ENCODE results near the gene PIM2.

Gene PIM2

GRCh38 chrX:48905090-48905790 is 13.6 kb downstream of the PIM2 start:
- Histone ChIP-seq H3K9ac (ENCODE audit: low read length) (no peak overlapping the region), H3K27me3 (ENCODE audit: insufficient read depth, low read length, poor library complexity) (no peaks in the 10 kb centered on the region), H3K4me1 (ENCODE audit: control insufficient read depth, low read depth, low read length) (no peaks in the 10 kb centered on the region), H3K27ac (ENCODE audit: low read depth, low read length) (no peak overlapping the region), H3K79me1 (ENCODE audit: low read length) (no peaks in the 10 kb centered on the region), H3K4me2 (ENCODE audit: low read length) (no peak overlapping the region), H3K18ac (ENCODE audit: low read length) (no peak overlapping the region), H3K79me2 (ENCODE audit: control insufficient read depth, insufficient read depth, low read length) (no peaks in the 10 kb centered on the region), H2BK120ac (ENCODE audit: low read depth, low read length) (no peak overlapping the region), H4K5ac (ENCODE audit: low read length) (no peak overlapping the region), H3K36me3 (ENCODE audit: control insufficient read depth, insufficient read depth, low read length) (peaks cover 2% of the 10 kb centered on the region), H3K23ac (ENCODE audit: low read length) (no peak overlapping the region), H2BK5ac (ENCODE audit: low read length) (no peak overlapping the region), H3K4me3 (ENCODE audit: low read length) (no peak overlapping the region), H4K8ac (ENCODE audit: low read depth, low read length) (no peak overlapping the region), H2AK5ac (ENCODE audit: low read length) (no peak overlapping the region), H2BK15ac (replicated peaks; ENCODE audit: low read depth) (no peak overlapping the region), H3K56ac (ENCODE audit: low read length) (no peak overlapping the region), H3K4ac (ENCODE audit: low read depth, low read length) (no peak overlapping the region)
- WGBS (ENCODE audit: extremely low coverage, insufficient coverage, low lambda C conversion rate): no CpG with 5 or more reads among the region's 20 CpGs
- no peak for DNase-seq

GRCh38 chrX:48904626-48905025 is 14.2 kb downstream of the PIM2 start:
- Histone ChIP-seq H3K79me2 (ENCODE audit: control insufficient read depth, insufficient read depth, low read length) (peaks cover under 1% of the 10 kb centered on the region), H3K56ac (ENCODE audit: low read length) (no peak overlapping the region), H2BK120ac (ENCODE audit: low read depth, low read length) (no peak overlapping the region), H3K4me3 (ENCODE audit: low read length) (no peak overlapping the region), H3K27ac (ENCODE audit: low read depth, low read length) (no peak overlapping the region), H4K8ac (ENCODE audit: low read depth, low read length) (no peak overlapping the region), H3K9ac (ENCODE audit: low read length) (no peak overlapping the region), H2BK15ac (replicated peaks; ENCODE audit: low read depth) (no peak overlapping the region), H3K4ac (ENCODE audit: low read depth, low read length) (no peak overlapping the region), H2AK5ac (ENCODE audit: low read length) (no peak overlapping the region), H3K27me3 (ENCODE audit: insufficient read depth, low read length, poor library complexity) (no peaks in the 10 kb centered on the region), H3K18ac (ENCODE audit: low read length) (no peak overlapping the region), H3K36me3 (ENCODE audit: control insufficient read depth, insufficient read depth, low read length) (peaks cover 2% of the 10 kb centered on the region), H2BK5ac (ENCODE audit: low read length) (no peak overlapping the region), H4K5ac (ENCODE audit: low read length) (no peak overlapping the region), H3K23ac (ENCODE audit: low read length) (no peak overlapping the region), H3K79me1 (ENCODE audit: low read length) (no peaks in the 10 kb centered on the region), H3K4me2 (ENCODE audit: low read length) (no peak overlapping the region), H3K4me1 (ENCODE audit: control insufficient read depth, low read depth, low read length) (no peaks in the 10 kb centered on the region)
- DNase-seq: no peak
- no CpG with 5 or more reads among the region's 14 CpGs for WGBS (ENCODE audit: extremely low coverage, insufficient coverage, low lambda C conversion rate)

GRCh38 chrX:48904180-48904579 is 14.6 kb downstream of the PIM2 start:
- H3K79me2 ChIP-seq (ENCODE audit: control insufficient read depth, insufficient read depth, low read length): peaks cover 3% of the 10 kb centered on the region
- H3K27me3 ChIP-seq (ENCODE audit: insufficient read depth, low read length, poor library complexity): no peaks in the 10 kb centered on the region
- H3K4me3 ChIP-seq (ENCODE audit: low read length): no peak overlapping the region
- no peaks in the 10 kb centered on the region for H3K79me1 ChIP-seq (ENCODE audit: low read length)
- H4K5ac ChIP-seq (ENCODE audit: low read length): no peak overlapping the region
- no peak overlapping the region for H3K9ac ChIP-seq (ENCODE audit: low read length)
- no peak overlapping the region for H3K4ac ChIP-seq (ENCODE audit: low read depth, low read length)
- no peak for DNase-seq
- no peak overlapping the region for H3K4me2 ChIP-seq (ENCODE audit: low read length)
- H2AK5ac ChIP-seq (ENCODE audit: low read length): no peak overlapping the region
- H3K27ac ChIP-seq (ENCODE audit: low read depth, low read length): no peak overlapping the region
- H2BK5ac ChIP-seq (ENCODE audit: low read length): no peak overlapping the region
- H3K23ac ChIP-seq (ENCODE audit: low read length): no peak overlapping the region
- H4K8ac ChIP-seq (ENCODE audit: low read depth, low read length): no peak overlapping the region
- peaks cover 2% of the 10 kb centered on the region for H3K36me3 ChIP-seq (ENCODE audit: control insufficient read depth, insufficient read depth, low read length)
- no peak overlapping the region for H2BK15ac ChIP-seq (replicated peaks; ENCODE audit: low read depth)
- H3K56ac ChIP-seq (ENCODE audit: low read length): no peak overlapping the region
- H3K18ac ChIP-seq (ENCODE audit: low read length): no peak overlapping the region
- H3K4me1 ChIP-seq (ENCODE audit: control insufficient read depth, low read depth, low read length): no peaks in the 10 kb centered on the region
- no CpG with 5 or more reads among the region's 8 CpGs for WGBS (ENCODE audit: extremely low coverage, insufficient coverage, low lambda C conversion rate)
- H2BK120ac ChIP-seq (ENCODE audit: low read depth, low read length): no peak overlapping the region

- Histone ChIP-seq H3K36me3 (ENCODE audit: control insufficient read depth, insufficient read depth, low read length) (peaks cover 2% of the 10 kb centered on the region), H3K27me3 (ENCODE audit: insufficient read depth, low read length, poor library complexity) (no peaks in the 10 kb centered on the region), H4K5ac (ENCODE audit: low read length) (no peak overlapping the region), H3K79me1 (ENCODE audit: low read length) (no peaks in the 10 kb centered on the region), H3K23ac (ENCODE audit: low read length) (no peak overlapping the region), H2BK120ac (ENCODE audit: low read depth, low read length) (no peak overlapping the region), H4K8ac (ENCODE audit: low read depth, low read length) (no peak overlapping the region), H3K18ac (ENCODE audit: low read length) (no peak overlapping the region), H2BK5ac (ENCODE audit: low read length) (no peak overlapping the region), H3K56ac (ENCODE audit: low read length) (no peak overlapping the region), H2AK5ac (ENCODE audit: low read length) (no peak overlapping the region), H3K27ac (ENCODE audit: low read depth, low read length) (no peak overlapping the region), H2BK15ac (replicated peaks; ENCODE audit: low read depth) (no peak overlapping the region), H3K4me3 (ENCODE audit: low read length) (no peak overlapping the region), H3K4me1 (ENCODE audit: control insufficient read depth, low read depth, low read length) (no peaks in the 10 kb centered on the region), H3K79me2 (ENCODE audit: control insufficient read depth, insufficient read depth, low read length) (peaks cover 6% of the 10 kb centered on the region), H3K4ac (ENCODE audit: low read depth, low read length) (no peak overlapping the region), H3K4me2 (ENCODE audit: low read length) (no peak overlapping the region), H3K9ac (ENCODE audit: low read length) (no peak overlapping the region)
- WGBS (ENCODE audit: extremely low coverage, insufficient coverage, low lambda C conversion rate): no CpG with 5 or more reads among the region's 6 CpGs
- no peak for DNase-seq
Measured at GRCh38 chrX:48903290-48903689, 15.5 kb downstream of the PIM2 start.

GRCh38 chrX:48902776-48903175 is 16.0 kb downstream of the PIM2 start:
- no peak overlapping the region for H2BK5ac ChIP-seq (ENCODE audit: low read length)
- no peak overlapping the region for H2BK15ac ChIP-seq (replicated peaks; ENCODE audit: low read depth)
- H3K27ac ChIP-seq (ENCODE audit: low read depth, low read length): no peak overlapping the region
- H2BK120ac ChIP-seq (ENCODE audit: low read depth, low read length): no peak overlapping the region
- no peak overlapping the region for H3K18ac ChIP-seq (ENCODE audit: low read length)
- no peak for DNase-seq
- H3K56ac ChIP-seq (ENCODE audit: low read length): no peak overlapping the region
- no peak overlapping the region for H4K8ac ChIP-seq (ENCODE audit: low read depth, low read length)
- H3K27me3 ChIP-seq (ENCODE audit: insufficient read depth, low read length, poor library complexity): no peaks in the 10 kb centered on the region
- H3K79me1 ChIP-seq (ENCODE audit: low read length): no peaks in the 10 kb centered on the region
- no peak overlapping the region for H4K5ac ChIP-seq (ENCODE audit: low read length)
- H3K9ac ChIP-seq (ENCODE audit: low read length): no peak overlapping the region
- H3K79me2 ChIP-seq (ENCODE audit: control insufficient read depth, insufficient read depth, low read length): peaks cover 6% of the 10 kb centered on the region
- no peak overlapping the region for H2AK5ac ChIP-seq (ENCODE audit: low read length)
- no peaks in the 10 kb centered on the region for H3K4me1 ChIP-seq (ENCODE audit: control insufficient read depth, low read depth, low read length)
- H3K4me2 ChIP-seq (ENCODE audit: low read length): no peak overlapping the region
- H3K4ac ChIP-seq (ENCODE audit: low read depth, low read length): no peak overlapping the region
- peaks cover 2% of the 10 kb centered on the region for H3K36me3 ChIP-seq (ENCODE audit: control insufficient read depth, insufficient read depth, low read length)
- no peak overlapping the region for H3K23ac ChIP-seq (ENCODE audit: low read length)
- no CpG with 5 or more reads among the region's 14 CpGs for WGBS (ENCODE audit: extremely low coverage, insufficient coverage, low lambda C conversion rate)
- H3K4me3 ChIP-seq (ENCODE audit: low read length): no peak overlapping the region

- H3K27me3 ChIP-seq (ENCODE audit: insufficient read depth, low read length, poor library complexity): no peaks in the 10 kb centered on the region
- H3K27ac ChIP-seq (ENCODE audit: low read depth, low read length): no peak overlapping the region
- H4K5ac ChIP-seq (ENCODE audit: low read length): no peak overlapping the region
- H2BK5ac ChIP-seq (ENCODE audit: low read length): no peak overlapping the region
- no peak overlapping the region for H3K18ac ChIP-seq (ENCODE audit: low read length)
- no peaks in the 10 kb centered on the region for H3K4me1 ChIP-seq (ENCODE audit: control insufficient read depth, low read depth, low read length)
- peaks cover 6% of the 10 kb centered on the region for H3K79me2 ChIP-seq (ENCODE audit: control insufficient read depth, insufficient read depth, low read length)
- no CpG with 5 or more reads among the region's 20 CpGs for WGBS (ENCODE audit: extremely low coverage, insufficient coverage, low lambda C conversion rate)
- no peak overlapping the region for H4K8ac ChIP-seq (ENCODE audit: low read depth, low read length)
- no peak overlapping the region for H3K4ac ChIP-seq (ENCODE audit: low read depth, low read length)
- no peak overlapping the region for H3K56ac ChIP-seq (ENCODE audit: low read length)
- H3K4me2 ChIP-seq (ENCODE audit: low read length): no peak overlapping the region
- no peak overlapping the region for H3K23ac ChIP-seq (ENCODE audit: low read length)
- H3K79me1 ChIP-seq (ENCODE audit: low read length): no peaks in the 10 kb centered on the region
- DNase-seq: no peak
- peaks cover 2% of the 10 kb centered on the region for H3K36me3 ChIP-seq (ENCODE audit: control insufficient read depth, insufficient read depth, low read length)
- no peak overlapping the region for H2BK15ac ChIP-seq (replicated peaks; ENCODE audit: low read depth)
- no peak overlapping the region for H3K4me3 ChIP-seq (ENCODE audit: low read length)
- H3K9ac ChIP-seq (ENCODE audit: low read length): no peak overlapping the region
- H2AK5ac ChIP-seq (ENCODE audit: low read length): no peak overlapping the region
- no peak overlapping the region for H2BK120ac ChIP-seq (ENCODE audit: low read depth, low read length)
Measured at GRCh38 chrX:48902135-48902534, 16.7 kb downstream of the PIM2 start.
